BE2C (cell line): ENCODE data around the gene DAB2IP.

Source experiments
- DNase-seq: peaks from one replicate; pipeline ENCODE4 v3.0.0-alpha.2; 2020
- H3K27me3 ChIP-seq: fragments of 250-450 bp; sonication (Bioruptor Pico); 2 replicates; pipeline ENCODE4 v1.5.1; 2020; ENCODE audit warnings: mild to moderate bottlenecking
- H3K36me3 ChIP-seq: fragments of 250-450 bp; sonication (Bioruptor Pico); 2 replicates; pipeline ENCODE4 v1.5.1; 2020; ENCODE audit warnings: mild to moderate bottlenecking
- H3K4me1 ChIP-seq: fragments of 250-450 bp; sonication (Bioruptor Pico); 2 replicates; pipeline ENCODE4 v1.5.1; 2020
- H3K4me3 ChIP-seq: 2 replicates; pipeline ENCODE4 v1.5.1; 2011; ENCODE audit warnings: low read depth, low read length
- H3K9me3 ChIP-seq: fragments of 250-450 bp; sonication (Bioruptor Pico); 2 replicates; pipeline ENCODE4 v1.5.1; 2020
- CTCF ChIP-seq: IDR thresholded peaks from 2 replicates; pipeline ENCODE4 v1.5.1; 2012; ENCODE audit warnings: mild to moderate bottlenecking, low read depth, low read length

DAB2IP gene

DNA sequence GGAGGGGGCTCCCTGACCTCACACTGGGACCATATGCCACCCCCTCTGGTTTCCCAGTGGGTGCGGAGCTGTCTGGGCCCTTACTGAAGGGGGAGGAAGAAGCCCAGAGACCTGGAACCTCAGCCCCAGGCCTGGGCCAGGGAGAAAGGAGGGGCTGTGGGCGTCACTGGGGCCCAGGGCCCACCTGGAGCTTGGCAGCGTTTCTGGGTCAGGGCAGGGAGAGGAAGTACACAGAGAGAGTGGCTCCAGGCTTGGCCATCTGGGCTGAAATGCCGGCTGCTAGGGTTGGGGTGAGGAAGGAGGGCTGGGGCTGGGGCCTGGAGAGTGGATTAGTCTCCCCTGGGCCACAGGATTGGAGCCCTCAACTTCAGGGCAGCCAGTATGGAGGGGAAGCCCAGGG lies 6.4 kb upstream of the DAB2IP start:
- Histone ChIP-seq H3K4me1 (peaks cover 17% of the 10 kb centered on the region), H3K9me3 (no peaks in the 10 kb centered on the region), H3K27me3 (no peaks in the 10 kb centered on the region), H3K4me3 (no peak overlapping the region), H3K36me3 (no peaks in the 10 kb centered on the region)
- TF ChIP-seq CTCF: no peak
- DNase-seq: peak; percentile 33

GRCh38 chr9:121645853-121646807 lies 5.3 kb upstream of the DAB2IP start:
- TF ChIP-seq CTCF: no peak
- no peaks in the 10 kb centered on the region for H3K36me3 ChIP-seq
- peaks cover 17% of the 10 kb centered on the region for H3K4me1 ChIP-seq
- H3K4me3 ChIP-seq: no peak overlapping the region
- DNase-seq: no peak
- H3K27me3 ChIP-seq: no peaks in the 10 kb centered on the region
- H3K9me3 ChIP-seq: no peaks in the 10 kb centered on the region

GRCh38 chr9:121646992-121647391 lies 4.4 kb upstream of the DAB2IP start:
- H3K4me3 ChIP-seq: no peak overlapping the region
- no peaks in the 10 kb centered on the region for H3K27me3 ChIP-seq
- H3K36me3 ChIP-seq: no peaks in the 10 kb centered on the region
- no peak for TF ChIP-seq CTCF
- H3K4me1 ChIP-seq: peaks cover 17% of the 10 kb centered on the region
- H3K9me3 ChIP-seq: no peaks in the 10 kb centered on the region
- DNase-seq: no peak

GRCh38 chr9:121648172-121648571 lies 3.3 kb upstream of the DAB2IP start:
- Histone ChIP-seq H3K4me3 (no peak overlapping the region), H3K27me3 (no peaks in the 10 kb centered on the region), H3K4me1 (peaks cover 17% of the 10 kb centered on the region), H3K9me3 (no peaks in the 10 kb centered on the region), H3K36me3 (no peaks in the 10 kb centered on the region)
- DNase-seq: no peak
- TF ChIP-seq CTCF: no peak

DNA sequence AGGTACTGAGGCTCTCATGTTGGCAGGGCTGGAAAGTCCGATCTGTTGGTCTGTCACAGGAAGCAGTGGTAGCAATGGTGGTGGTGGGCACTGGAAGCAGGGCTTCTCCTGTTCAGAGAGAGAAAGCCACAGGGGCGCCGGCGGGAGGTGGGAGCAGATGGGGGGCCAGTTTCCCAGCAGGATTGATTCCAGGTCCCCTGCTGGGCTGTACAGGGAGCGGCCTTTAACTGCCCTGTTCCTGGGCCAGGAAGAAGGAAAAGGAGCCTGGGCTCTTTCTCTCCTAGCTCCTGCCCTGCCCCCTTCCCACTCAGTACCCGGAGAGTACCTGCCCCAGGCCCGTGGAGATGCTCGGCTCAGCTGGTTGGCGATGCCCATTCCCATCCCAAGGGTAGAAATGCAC lies 2.6 kb upstream of the DAB2IP start:
- no peak for DNase-seq
- Histone ChIP-seq H3K27me3 (no peaks in the 10 kb centered on the region), H3K4me1 (peaks cover 17% of the 10 kb centered on the region), H3K36me3 (no peaks in the 10 kb centered on the region), H3K4me3 (no peak overlapping the region), H3K9me3 (no peaks in the 10 kb centered on the region)
- TF ChIP-seq CTCF: no peak
